Stimulated activated CD4-positive, alpha-beta T cell treated with anti-CD3 and anti-CD28 coated beads, Interleukin-1b, Interleukin-23, amount 100 ng/mL, for 1 hour (primary cell): Measurements from ENCODE around the gene TMEM61.
A peak's percentile ranks its signal among the peaks of the same experiment; 100 is the strongest.
"Not testable (repeated sequence)": the region's sequence is repeated elsewhere in the genome, so short reads cannot be mapped to it uniquely, and the experiment has no call there.

Source experiments
- DNase-seq, 2 donors: peaks; one replicate each; pipeline ENCODE4 v3.0.0-alpha.2; 2020; ENCODE audit warnings: low read depth in 2 of 2

TMEM61 gene

GRCh38 chr1:54980528-54981241 is at the start of gene TMEM61:
TMEM61 (plus strand) TSS chr1:54980628; CDS start chr1:54981066, 438 bp downstream.
- no peak for DNase-seq

GRCh38 chr1:54931275-54931840 is 49.1 kb upstream of the TMEM61 start:
- no peak for DNase-seq

- DNase-seq: not testable (repeated sequence)
Measured at GRCh38 chr1:54934081-54934480, 46.3 kb upstream of the TMEM61 start.

- no peak for DNase-seq
Measured at GRCh38 chr1:54934869-54935268, 45.6 kb upstream of the TMEM61 start.

GRCh38 chr1:54936791-54937190 is 43.6 kb upstream of the TMEM61 start:
- DNase-seq: no peak

GRCh38 chr1:54937469-54937868 is 43.0 kb upstream of the TMEM61 start:
- no peak for DNase-seq

GRCh38 chr1:54938955-54939354 is 41.5 kb upstream of the TMEM61 start:
- DNase-seq: not testable (repeated sequence)

- no peak for DNase-seq
Measured at GRCh38 chr1:54940042-54940441, 40.4 kb upstream of the TMEM61 start.

GRCh38 chr1:54942976-54943375 is 37.5 kb upstream of the TMEM61 start:
- no peak for DNase-seq

GRCh38 chr1:54944610-54945392 is 35.6 kb upstream of the TMEM61 start:
- peak; percentile 21 to 25 for DNase-seq

GRCh38 chr1:54945393-54945936 is 35.0 kb upstream of the TMEM61 start:
- DNase-seq: no peak

GRCh38 chr1:54947540-54947939 is 32.9 kb upstream of the TMEM61 start:
- DNase-seq: no peak

- no peak for DNase-seq
Measured at GRCh38 chr1:54949053-54949452, 31.4 kb upstream of the TMEM61 start.

- DNase-seq: no peak
Measured at GRCh38 chr1:54950006-54950368, 30.4 kb upstream of the TMEM61 start.

- DNase-seq: peak; percentile 9 to 17
Measured at GRCh38 chr1:54950369-54951163, 29.9 kb upstream of the TMEM61 start.

GRCh38 chr1:54951810-54952226 is 28.6 kb upstream of the TMEM61 start:
- no peak for DNase-seq

- no peak for DNase-seq
Measured at GRCh38 chr1:54952950-54953718, 27.3 kb upstream of the TMEM61 start.

- DNase-seq: no peak
Measured at GRCh38 chr1:54953846-54954245, 26.6 kb upstream of the TMEM61 start.

GRCh38 chr1:54955359-54955758 is 25.1 kb upstream of the TMEM61 start:
- no peak for DNase-seq

- DNase-seq: no peak
Measured at GRCh38 chr1:54956726-54957125, 23.7 kb upstream of the TMEM61 start.

- no peak for DNase-seq
Measured at GRCh38 chr1:54959241-54959640, 21.2 kb upstream of the TMEM61 start.
